ENCODE data around the gene DTNB.

The DTNB gene

DNA sequence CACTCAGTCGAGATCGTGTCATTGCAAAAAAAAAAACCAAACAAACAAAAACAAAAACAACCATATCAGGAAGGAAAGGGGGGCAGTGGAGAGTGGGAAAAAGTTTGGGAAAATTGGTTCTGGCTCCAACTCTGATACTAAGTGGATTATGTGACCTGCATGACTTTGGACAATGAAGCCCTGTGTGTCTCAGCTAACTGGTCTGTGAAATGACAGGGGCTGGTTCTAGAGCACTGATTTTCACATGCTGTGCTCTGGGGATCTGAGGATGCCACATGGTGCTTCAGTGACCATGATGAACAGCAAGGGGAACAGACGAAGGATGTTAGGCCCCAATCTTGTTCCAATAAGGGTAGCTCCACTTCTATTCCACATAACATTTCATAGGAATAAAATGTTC, 174.2 kb downstream of the DTNB start:
- no peak for DNase-seq (ENCODE audit: low read depth in 2 of 2)

DNA sequence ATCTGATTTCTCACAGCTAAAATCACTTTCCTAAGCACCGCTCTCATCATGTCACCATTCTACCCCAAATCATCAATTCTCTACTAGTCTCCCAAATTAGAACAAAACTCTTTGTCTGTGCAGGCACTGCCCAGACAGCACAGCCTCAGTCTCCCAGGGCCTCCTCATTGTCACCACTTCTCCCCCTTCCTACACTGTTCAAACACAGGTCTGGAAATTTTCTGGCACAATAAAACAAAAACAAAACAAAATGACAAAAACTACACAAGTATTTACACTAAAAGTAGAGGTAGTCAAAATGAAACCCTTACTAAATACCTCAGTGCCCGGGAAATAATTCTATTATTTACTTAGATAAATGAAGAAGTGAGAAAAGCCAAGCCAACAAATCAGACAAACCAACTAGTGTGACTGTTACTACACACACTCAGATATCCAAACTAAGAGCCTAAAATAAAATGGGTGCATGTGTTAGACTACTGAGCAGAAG, 175.4 kb downstream of the DTNB start:
- DNase-seq (ENCODE audit: low read depth in 2 of 2): no peak

DNA sequence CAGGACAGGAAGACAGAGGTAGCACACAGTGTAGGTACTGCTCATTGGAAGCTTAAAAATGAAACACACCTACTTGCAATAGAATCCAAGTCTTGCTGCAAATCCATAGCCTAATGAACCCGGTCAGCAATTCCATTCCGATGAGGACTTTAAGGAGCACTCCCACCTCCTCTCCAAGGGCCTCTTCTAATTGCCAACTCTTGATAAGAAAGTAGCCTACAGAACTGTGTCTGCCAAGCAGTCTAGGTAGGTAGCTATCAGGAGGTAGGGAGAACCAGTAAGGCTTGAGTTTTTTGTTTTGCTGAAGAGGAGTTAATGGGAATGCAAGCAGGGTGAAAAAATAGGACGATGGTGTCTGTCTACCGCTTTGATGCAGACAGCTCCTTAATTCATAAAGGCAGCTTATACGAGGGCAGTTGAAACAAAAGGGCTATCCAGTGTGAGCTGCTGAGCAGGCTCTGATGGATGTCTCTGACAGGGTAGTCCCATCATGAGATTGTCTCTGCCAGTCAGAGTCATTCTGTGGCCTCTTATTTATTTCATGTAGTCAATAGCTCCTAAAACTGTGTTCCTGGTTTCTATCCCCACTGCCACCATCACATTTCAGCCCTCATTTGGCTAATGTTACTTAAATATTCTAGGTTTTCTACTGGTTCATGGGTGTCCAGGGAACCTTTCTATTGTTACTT, 176.0 kb downstream of the DTNB start:
- DNase-seq (ENCODE audit: low read depth in 2 of 2): no peak

DNA sequence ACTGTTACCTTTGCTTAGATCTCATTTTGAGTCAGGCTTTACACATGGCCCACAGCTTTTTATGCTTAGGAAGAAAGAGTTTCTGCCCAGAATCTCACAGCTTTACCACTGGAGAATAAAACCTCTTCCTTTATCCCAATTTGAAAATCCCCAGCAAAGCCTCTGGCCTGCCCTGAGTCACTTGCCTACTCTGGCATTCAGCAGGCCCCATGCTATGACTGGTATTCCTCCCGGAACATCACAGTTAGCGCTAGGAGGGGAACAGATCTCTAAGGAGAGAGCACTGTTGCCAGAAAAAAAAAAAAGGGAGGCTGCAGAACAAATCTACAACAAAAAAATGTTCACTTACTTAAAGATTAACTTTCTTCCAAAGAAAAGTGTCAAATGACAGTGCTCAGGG, 178.8 kb downstream of the DTNB start:
- no peak for DNase-seq (ENCODE audit: low read depth in 2 of 2)

DNA sequence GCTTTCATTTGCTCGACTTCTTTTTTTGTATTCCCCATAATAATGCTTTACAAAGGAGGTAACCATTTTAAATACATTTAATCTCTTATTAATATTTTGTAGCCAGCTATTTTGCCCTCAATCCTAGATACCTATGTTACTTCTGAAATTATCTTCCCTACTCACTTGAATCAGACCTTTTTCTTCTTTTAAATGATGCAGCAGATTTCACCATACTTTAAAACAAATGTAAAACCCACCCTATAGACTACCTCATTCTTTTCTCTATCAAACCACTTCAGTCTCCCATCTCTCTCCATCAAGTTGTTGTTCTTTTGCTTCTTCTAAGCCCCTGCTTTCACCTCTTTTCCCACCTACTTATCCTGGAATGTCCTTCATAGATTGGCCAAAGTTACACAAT, 180.2 kb downstream of the DTNB start:
- DNase-seq (ENCODE audit: low read depth in 2 of 2): no peak

DNA sequence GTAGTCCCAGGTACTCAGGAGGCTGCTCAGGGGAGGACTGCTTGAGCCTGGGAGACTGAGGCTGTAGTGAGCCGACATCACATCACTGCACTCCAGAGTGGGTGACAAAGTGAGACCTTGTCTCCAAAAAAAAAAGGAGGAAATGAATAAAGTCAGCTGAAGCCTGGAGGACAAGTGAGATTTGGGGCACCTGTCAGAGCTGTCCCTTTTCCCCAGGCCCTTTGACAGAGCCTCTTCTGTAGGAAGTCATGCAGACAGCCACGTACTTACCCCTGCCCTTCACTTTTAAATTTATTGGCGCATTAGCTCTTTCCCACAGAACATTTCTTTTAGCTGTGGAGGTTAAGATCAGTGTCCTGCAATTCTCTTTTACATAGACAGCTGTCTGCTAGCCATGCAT, 180.7 kb downstream of the DTNB start:
- no peak for DNase-seq (ENCODE audit: low read depth in 2 of 2)

DNA sequence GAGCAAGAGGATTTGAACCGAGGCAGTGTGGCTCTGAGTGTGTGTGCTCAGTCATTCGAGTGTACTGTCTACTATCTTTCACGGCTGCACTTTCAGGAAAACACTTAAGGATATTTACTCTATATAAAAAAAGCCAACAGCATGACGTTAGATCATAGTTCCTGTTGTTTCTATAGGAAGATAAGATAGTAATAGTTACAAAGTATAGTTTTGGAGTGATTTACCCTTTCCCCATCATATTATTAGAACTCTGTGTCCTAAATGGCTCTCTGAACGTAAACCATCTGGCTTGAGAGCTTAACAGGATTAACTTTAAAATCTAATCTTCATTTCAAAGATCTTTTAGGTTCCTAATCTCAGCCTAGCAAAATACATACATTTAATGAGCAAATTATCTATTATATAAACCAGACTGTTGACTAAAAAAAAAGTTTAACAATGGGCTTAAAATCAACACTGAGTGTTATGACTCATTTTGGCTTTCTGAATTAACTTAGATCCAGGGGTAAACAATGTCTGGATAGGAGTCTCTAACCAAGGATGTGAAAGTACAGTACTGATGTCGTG, 181.3 kb downstream of the DTNB start:
- DNase-seq (ENCODE audit: low read depth in 2 of 2): no peak

DNA sequence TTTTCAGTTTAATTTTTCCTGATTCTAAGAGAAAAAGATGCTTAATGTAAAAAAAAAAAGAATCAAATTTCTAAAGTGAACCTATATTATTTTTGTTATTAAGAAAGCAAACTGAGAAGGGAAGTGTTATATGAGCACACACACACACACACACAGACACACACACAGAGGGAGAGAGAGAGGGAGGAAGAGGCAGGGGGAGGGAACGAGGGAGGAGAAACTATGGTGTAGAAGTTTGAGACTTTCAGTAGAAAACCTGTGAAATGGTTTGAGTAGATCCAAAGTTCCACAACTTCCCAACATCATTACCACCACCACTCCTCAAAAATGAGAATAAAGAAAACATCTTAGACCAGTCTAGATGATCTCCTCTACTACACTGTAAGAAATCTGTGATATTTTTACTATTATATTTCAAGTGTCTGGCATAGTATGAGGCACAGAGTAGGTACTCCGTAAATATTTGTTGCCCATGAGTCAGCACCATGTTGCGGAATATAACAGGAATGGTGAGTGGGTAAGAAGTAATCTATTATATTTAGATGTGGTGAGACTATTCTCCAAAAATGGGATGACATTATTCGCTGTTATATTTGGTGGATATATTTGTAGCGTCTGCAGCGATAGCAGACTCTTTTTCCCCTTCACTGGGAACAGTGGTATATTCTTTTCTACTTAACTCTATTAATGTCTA, 182.2 kb downstream of the DTNB start:
- DNase-seq (ENCODE audit: low read depth in 2 of 2): no peak

DNA sequence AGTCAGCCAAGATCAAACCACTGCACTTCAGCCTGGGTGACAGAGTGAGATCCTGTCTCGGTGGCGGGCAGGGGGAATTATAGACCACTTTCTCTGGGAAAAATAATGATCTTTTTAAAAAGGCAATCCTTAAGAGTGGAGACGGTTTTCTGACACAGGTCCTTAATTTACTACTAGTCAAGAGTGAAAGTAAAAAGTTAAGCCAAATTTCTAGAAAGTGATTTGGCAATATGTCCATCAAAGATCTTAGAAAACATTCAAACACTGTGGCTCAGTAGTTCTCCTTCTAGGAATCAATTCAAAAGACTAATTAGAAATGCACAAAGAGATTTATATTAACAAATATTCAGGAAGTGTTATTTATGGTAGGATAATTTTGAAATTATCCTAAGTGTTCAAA, 183.2 kb downstream of the DTNB start:
- DNase-seq (ENCODE audit: low read depth in 2 of 2): no peak

DNA sequence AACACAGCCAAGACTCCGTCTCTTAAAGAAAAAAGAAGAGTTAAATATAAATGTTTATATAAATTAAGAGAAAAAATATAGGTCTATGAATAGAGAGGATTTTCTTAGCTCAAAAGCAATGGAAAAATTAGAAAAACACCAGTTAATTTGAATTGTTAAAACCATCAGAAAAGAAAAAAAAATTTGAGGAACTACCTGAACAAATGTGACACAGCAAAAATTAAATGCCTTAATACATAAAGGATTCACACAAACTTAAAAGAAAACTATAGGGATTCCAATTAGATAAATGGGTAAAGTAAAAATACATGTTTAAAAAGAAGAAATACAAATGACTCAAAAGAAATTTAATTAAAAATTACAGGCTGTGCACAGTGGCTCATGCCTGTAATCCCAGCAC, 183.7 kb downstream of the DTNB start:
- no peak for DNase-seq (ENCODE audit: low read depth in 2 of 2)

DNA sequence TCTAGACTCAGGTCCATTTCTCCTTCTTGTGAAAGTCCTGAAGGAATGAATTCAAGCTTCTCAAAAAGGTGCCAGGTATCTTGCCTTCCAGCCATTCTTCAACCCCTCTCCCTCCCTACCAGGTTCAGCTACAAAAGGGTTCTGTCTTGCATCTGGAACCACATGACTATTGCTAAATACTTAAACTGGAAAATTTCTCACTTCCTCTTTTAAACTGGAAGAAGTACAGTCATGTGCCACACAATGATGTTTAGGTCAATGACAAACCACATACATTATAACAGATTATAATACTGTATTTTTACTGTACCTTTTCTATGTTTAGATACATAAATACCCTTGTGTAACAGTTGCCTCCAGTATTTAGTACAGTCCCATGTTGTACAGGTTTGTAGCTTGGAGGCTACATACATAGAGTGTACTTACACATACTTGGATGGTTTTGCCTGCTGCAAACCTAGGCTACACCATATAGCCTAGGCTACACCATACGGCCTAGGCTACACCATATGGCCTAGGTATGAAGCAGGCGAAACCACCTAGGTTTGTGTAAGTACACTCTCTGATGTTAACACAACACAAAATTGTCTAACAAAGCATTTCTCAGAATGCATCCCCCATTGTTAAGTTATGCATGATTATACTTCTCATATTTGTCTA, 189.6 kb downstream of the DTNB start:
- no peak for DNase-seq (ENCODE audit: low read depth in 2 of 2)

DNA sequence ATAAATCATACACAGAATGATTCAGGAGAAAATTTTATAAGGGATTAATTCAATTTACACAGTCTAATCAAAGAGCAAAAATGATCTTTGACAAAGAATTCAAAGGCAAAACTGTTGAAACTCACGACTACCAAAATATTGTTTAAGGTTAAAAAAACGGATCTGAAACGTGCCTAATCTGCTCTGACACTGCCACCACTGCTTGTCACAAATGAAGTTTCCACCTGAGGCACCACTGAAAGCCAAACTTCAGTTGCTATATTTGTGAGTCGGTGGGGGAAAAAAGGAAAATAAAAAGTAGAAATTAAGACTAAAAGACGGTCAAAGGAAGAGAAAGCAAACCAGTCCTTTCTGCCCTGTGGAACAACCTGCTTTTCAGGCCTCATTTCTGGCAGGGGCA, 191.0 kb downstream of the DTNB start:
- DNase-seq (ENCODE audit: low read depth in 2 of 2): no peak

DNA sequence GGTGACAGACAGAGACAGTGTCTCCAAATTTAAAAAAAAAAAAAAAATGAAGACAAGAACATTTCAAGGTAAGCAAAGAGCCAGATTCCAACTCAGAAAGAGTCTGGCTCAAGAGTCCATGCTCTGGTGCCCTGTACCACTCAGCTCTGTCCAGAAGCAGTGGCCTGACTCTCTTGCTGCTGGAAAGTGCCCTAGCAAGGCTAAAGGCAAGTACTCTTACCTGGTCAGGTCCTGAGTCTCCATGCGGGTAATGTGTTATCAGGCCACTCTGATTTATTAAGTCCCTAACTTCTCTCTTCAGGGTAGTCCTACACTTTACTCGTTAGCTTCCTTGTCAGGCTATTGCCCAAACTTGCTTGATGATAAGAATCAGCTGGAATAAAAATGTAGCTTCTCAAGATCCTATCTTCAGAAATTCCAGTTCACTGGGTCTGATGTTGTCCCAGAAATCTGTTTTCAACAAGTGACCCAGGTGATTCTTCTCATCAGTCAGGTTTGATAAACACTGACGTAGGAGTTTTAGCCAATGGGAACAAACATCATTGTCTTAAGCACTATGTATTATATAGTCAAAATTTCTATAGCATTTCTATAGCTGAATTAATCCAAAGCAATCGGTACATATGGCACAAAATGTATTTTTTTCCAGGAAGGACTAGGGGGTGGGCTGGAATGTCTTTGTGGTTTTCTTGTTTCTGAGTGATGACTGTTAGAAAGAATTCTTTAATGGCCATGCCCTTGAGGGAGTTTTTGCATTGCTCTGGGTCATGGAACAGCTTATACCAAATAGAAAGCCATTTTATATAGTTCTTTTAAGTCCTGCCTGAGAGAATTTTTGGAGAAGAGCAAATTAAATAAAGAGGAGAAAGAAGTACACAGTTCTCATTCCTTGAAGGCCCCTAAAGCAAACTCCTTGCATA, 191.7 kb downstream of the DTNB start:
- no peak for DNase-seq (ENCODE audit: low read depth in 2 of 2)

DNA sequence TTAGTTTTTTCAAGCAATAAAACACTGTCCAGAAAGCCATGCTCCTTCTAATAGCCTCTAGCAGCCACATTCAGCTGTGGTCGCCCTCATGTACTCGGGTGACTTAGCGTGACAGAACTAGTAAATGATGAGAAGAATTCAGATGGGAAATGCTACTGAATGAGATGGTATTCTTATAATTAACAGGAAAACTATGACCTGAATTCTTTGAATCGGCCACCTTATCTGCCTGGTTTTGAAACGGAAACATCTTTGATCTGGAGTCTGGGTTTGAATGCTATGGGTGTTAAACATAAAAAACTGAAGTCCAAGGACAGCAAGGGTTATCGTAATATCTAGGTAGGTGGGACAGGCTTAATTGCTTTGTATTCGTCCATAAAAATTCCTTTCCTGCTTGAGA, 192.8 kb downstream of the DTNB start:
- DNase-seq (ENCODE audit: low read depth in 2 of 2): no peak

DNA sequence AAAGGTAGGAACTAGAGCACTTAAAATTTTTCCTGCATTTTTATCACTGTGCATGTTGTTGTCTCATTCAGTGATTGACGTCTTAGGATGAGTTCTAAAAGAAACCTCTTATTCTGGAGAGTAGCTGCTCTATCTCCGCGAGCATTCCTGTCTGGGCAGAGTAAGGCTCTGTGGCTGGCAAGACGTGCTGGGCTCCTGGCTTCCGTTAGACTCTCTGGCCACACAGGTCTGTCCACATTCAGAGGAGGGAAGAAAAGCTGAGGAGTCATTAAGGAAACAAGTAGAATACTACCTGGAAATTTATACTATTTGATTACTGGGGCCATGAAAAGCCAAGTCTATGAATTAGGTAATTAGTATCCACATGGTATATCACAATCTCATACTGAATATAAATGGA, 193.6 kb downstream of the DTNB start:
- DNase-seq (ENCODE audit: low read depth in 2 of 2): no peak

DNA sequence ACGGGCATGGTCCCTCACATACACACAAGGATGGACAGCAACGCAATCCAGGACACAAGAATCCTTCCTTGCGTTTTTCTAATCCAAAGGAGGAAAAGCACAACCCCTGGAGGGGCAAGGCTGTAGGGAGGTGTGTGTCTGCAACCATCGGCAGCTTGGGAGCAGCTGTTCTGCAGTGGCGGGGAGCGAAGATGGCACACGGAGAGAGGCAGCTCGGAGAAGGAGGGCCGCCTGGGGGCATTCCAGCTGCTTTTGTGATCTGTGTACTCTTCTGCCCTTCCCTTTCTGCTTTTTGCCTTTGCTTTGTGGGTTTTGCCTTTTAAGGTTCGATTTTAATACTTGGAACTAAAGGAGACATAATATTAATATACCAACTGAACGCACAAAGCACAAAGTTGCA, 194.6 kb downstream of the DTNB start:
- no peak for DNase-seq (ENCODE audit: low read depth in 2 of 2)

DNA sequence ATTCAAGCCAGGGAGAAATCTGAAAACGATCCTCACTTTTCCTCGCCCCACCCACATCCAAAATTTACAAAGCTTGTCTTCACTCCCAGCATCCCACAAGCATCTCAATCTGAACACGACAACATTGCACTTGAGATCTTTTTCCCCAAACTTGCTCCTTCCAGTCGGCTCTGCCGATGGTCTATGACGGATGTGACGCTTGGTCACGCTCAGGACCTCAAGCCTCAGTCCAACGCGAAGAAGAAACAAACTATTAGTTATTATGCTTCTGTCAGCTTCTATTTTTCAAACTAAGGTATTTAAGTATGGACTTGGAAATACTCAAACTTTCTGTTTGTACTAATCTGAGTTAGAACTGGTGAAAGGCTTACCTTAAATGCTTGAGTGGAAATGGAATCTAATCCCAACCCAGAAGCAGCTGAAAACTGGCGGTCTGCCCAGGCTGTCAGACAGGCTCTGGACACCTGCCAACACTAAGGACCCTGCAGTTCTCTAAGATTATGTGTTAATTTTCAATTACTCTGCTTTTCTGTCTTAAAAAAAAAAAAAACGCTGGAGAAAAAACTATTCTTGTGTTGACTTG, 199.5 kb downstream of the DTNB start:
- no peak for DNase-seq (ENCODE audit: low read depth in 2 of 2)

DNA sequence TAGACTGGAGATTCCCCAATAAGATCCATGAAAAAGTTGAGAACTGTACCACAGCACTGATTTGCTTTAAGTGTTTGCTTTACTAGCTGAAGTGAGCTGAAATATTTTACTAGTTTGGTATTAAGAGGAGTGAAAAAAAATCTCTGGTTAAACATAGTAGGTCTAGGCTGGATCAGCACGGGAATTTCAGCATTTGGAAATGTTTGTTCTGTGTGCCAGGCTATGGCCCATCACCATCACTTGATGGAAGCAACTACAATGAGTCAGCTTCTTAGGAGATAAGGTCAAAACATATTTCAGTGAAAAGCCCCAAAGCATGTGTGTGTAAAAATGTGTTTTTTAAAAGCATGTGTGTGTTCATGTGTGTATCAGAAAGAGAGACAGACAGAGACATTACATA, 200.2 kb downstream of the DTNB start:
- no peak for DNase-seq (ENCODE audit: low read depth in 2 of 2)

DNA sequence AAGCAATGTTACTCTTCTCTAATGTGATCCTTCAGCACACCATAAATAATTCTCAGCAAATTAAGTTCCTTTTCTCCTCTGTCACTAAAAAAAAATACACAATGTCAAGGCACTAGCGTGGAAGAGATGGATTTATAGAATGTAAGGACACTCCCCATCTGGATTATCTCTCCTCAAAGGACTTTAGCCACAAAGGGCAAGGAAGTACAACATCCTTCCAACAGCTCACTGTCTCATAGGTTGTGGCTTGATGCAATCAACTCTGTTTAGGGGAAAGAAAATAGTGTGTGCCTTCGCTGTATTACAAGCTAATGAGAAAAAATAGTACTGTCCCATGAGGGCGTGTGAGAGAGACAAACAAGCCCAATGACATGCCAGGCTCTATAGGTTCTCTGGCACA, 202.6 kb downstream of the DTNB start:
- DNase-seq (ENCODE audit: low read depth in 2 of 2): no peak

DNA sequence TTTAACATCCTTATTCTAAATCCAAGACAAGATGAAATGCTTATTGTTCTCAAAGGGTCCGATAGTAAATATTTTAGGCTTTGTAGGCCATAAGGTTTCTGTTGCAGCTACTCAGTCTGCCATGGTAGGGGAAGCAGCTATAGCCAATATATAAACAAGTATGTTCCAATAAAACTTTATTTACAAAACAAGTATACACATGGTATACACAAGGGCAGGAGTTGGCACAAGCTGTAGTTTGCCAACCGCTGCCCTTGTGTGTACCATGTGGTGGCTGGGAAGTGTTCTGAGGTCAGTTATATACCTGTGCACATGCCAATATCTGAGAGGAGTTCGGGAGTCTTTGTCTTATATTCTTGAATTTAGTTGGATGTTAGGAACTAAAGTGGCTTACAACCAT, 205.6 kb downstream of the DTNB start:
- no peak for DNase-seq (ENCODE audit: low read depth in 2 of 2)

DNA sequence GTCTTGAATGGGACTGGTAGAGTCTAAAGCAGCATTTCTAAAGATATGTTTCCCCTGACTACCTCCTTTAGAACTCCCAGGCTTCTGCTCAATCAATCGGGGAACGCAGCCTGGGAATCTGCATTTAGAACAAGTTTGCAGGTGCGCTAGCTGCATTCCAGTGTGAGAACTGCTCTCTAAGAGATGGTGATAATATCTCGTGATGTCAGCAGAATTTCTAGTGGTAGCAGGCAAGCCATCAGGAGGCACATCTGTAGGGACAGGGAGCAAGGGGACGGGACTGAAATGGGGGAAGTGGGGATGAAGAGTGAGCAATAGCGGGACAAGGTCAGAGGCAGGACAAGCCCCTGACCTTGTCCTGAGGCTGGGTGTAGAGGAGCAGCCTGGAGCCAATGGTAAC, 211.4 kb downstream of the DTNB start:
- no peak for DNase-seq (ENCODE audit: low read depth in 2 of 2)

Data from stimulated activated CD4-positive, alpha-beta T cell treated with anti-CD3 and anti-CD28 coated beads, Interleukin-1b, Interleukin-23, amount 100 ng/mL, for 1 hour (primary cell).